Loucy (cell line): ENCODE results near the gene ROMO1.

Experiments
- CTCF ChIP-seq: fragments of 200-600 bp; sonication (generic); conservative IDR thresholded peaks from 2 replicates; pipeline ENCODE4 v1.5.1; 2014; ENCODE audit warnings: mild to moderate bottlenecking, antibody characterized with exemption, low read length
- EZH2phosphoT487 ChIP-seq: fragments of 200-600 bp; IDR thresholded peaks from 2 replicates; pipeline ENCODE4 v1.6.1; 2018; ENCODE audit warnings: antibody characterized with exemption, mild to moderate bottlenecking, moderate library complexity, borderline replicate concordance

GRCh38 chr20:35652641-35653429 is 46.4 kb upstream of the ROMO1 start:
- no peak for TF ChIP-seq CTCF
- TF ChIP-seq EZH2phosphoT487, result no peak
